HCT116 (cell line): ENCODE results near the gene PLAC9. TPM values are rescaled to one million over a fixed set of nuclear protein-coding genes. Genes with fewer than 3 reads are reported as not detected.

Source experiments
- ATAC-seq: fragments of 200-7000 bp; cut with Tn5 transposase; 2 replicates; pipeline ENCODE4 v1.9.1; 2020; ENCODE audit warnings: mild to moderate bottlenecking, moderate library complexity
- BruUV-seq: library from RNA; stranded (reverse); fragments of 400-500 nt; replicated peaks from 2 replicates; lab custom pipeline; 2021; lab: Mats Ljungman, UMichigan
- CTCF ChIA-PET: fragments of 300-600 bp; sonication (Branson Sonifier 250); formaldehyde crosslinking; loops from one replicate; lab custom pipeline; 2021; ENCODE audit warnings: antibody characterized with exemption; lab: Charles Lee
- POLR2A ChIA-PET: fragments of 300-600, 350-600 bp; sonication (Branson Sonifier 250); formaldehyde crosslinking; loops from one replicate; lab custom pipeline; 2021; ENCODE audit warnings: antibody characterized with exemption; lab: Charles Lee
- RAD21 ChIA-PET, 2 experiments: fragments of 300-600 bp; sonication (Branson Sonifier 250); formaldehyde crosslinking; loops; one replicate each; lab custom pipeline; 2023; ENCODE audit warnings: low total read pairs in 2 of 2; ENCODE audit not compliant: uncharacterized antibody in 2 of 2, unreplicated experiment in 2 of 2, low non-redundant PET in 1 of 2; lab: Charles Lee
- DNase-seq: peaks from one replicate; pipeline ENCODE4 v3.0.0-alpha.2; 2010; ENCODE audit warnings: low read depth, low spot score
- H2AFZ ChIP-seq: fragments of 200-600 bp; shearing (Covaris generic), sonication (generic); 2 replicates; pipeline ENCODE4 v1.6.1; 2017; ENCODE audit warnings: low read depth, mixed run types, mixed read lengths, antibody characterized with exemption, low read length; ENCODE audit not compliant: poor library complexity, severe bottlenecking
- H3K27ac ChIP-seq: 2 replicates; pipeline ENCODE4 v1.5.1; 2012; ENCODE audit warnings: low read depth, low read length
- H3K27me3 ChIP-seq: fragments of 200-600 bp; sonication (generic); 2 replicates; pipeline ENCODE4 v1.6.1; 2016; ENCODE audit warnings: mixed run types, low read length, mixed read lengths; ENCODE audit not compliant: insufficient read depth
- H3K36me3 ChIP-seq, 2 experiments: fragments of 200-500 bp in 1 of 2; fragments of 200-600 bp in 1 of 2; sonication (Bioruptor generic) in 1 of 2; sonication (generic) in 1 of 2; 2 replicates each; pipeline versions ENCODE4 v1.5.1 to v1.6.1; 2014 to 2016; ENCODE audit warnings: low read length in 2 of 2, inconsistent platforms in 1 of 2, mixed read lengths in 1 of 2, mixed run types in 1 of 2; ENCODE audit not compliant: insufficient read depth in 2 of 2, control insufficient read depth in 1 of 2
- H3K4me1 ChIP-seq, 2 experiments: fragments of 200-600 bp in 1 of 2; sonication (generic) in 1 of 2; 2 replicates each; pipeline versions ENCODE4 v1.5.1 to v1.6.1; 2012 to 2017; ENCODE audit warnings: low read length in 2 of 2, inconsistent platforms in 1 of 2, mild to moderate bottlenecking in 1 of 2, mixed read lengths in 1 of 2, mixed run types in 1 of 2, moderate library complexity in 1 of 2; ENCODE audit not compliant: insufficient read depth in 2 of 2, control insufficient read depth in 1 of 2
- H3K4me2 ChIP-seq: fragments of 200-600 bp; sonication (generic); 2 replicates; pipeline ENCODE4 v1.6.1; 2017; ENCODE audit warnings: mixed run types, low read length, mixed read lengths
- H3K4me3 ChIP-seq, 2 experiments: fragments of 200-600 bp in 1 of 2; sonication (generic) in 1 of 2; replicated peaks in 1 of 2; 2 replicates each; pipeline ENCODE4 v1.5.1; 2011 to 2016; ENCODE audit warnings: low read length in 2 of 2, control low read depth in 1 of 2, low read depth in 1 of 2, mild to moderate bottlenecking in 1 of 2, mixed read lengths in 1 of 2, mixed run types in 1 of 2
- H3K79me2 ChIP-seq: fragments of 200-600 bp; sonication (generic); 2 replicates; pipeline ENCODE4 v1.6.1; 2017; ENCODE audit warnings: mild to moderate bottlenecking, mixed run types, low read length, moderate library complexity, mixed read lengths; ENCODE audit not compliant: insufficient read depth
- H3K9ac ChIP-seq: fragments of 200-600 bp; sonication (generic); 2 replicates; pipeline ENCODE4 v1.6.1; 2016; ENCODE audit warnings: low read length, mixed read lengths
- H3K9me2 ChIP-seq: fragments of 200-600 bp; sonication (generic), shearing (Covaris generic); 2 replicates; pipeline ENCODE4 v1.6.1; 2017; ENCODE audit warnings: mixed run types, mild to moderate bottlenecking, moderate library complexity; ENCODE audit not compliant: insufficient read depth
- H3K9me3 ChIP-seq, 2 experiments: fragments of 200-500 bp in 1 of 2; fragments of 200-600 bp in 1 of 2; sonication (Bioruptor generic) in 1 of 2; sonication (generic) in 1 of 2; 2 replicates each; pipeline ENCODE4 v1.6.1; 2014 to 2017; ENCODE audit warnings: low read length in 2 of 2, mixed read lengths in 2 of 2, inconsistent platforms in 1 of 2, low read depth in 1 of 2, mild to moderate bottlenecking in 1 of 2, mixed run types in 1 of 2, moderate library complexity in 1 of 2; ENCODE audit not compliant: control insufficient read depth in 1 of 2, insufficient read depth in 1 of 2
- H4K20me1 ChIP-seq: fragments of 200-600 bp; sonication (generic), shearing (Covaris generic); 2 replicates; pipeline ENCODE4 v1.6.1; 2017; ENCODE audit warnings: mixed run types, mild to moderate bottlenecking, moderate library complexity; ENCODE audit not compliant: insufficient read depth
- ATF3 ChIP-seq: IDR thresholded peaks from 2 replicates; pipeline ENCODE4 v1.6.1; 2012
- CBX3 ChIP-seq: IDR thresholded peaks from 2 replicates; pipeline ENCODE4 v1.6.1; 2012; ENCODE audit warnings: low read depth
- CEBPB ChIP-seq: IDR thresholded peaks from 2 replicates; pipeline ENCODE4 v1.6.1; 2012; ENCODE audit warnings: low read depth
- EGR1 ChIP-seq: IDR thresholded peaks from 2 replicates; pipeline ENCODE4 v1.6.1; 2012; ENCODE audit warnings: low read depth
- ELF1 ChIP-seq: IDR thresholded peaks from 2 replicates; pipeline ENCODE4 v1.6.1; 2012; ENCODE audit warnings: low read depth, borderline replicate concordance
- EZH2 ChIP-seq: fragments of 200-600 bp; sonication (generic); IDR thresholded peaks from 2 replicates; pipeline ENCODE4 v1.6.1; 2017; ENCODE audit warnings: antibody characterized with exemption, mixed run types
- FOSL1 ChIP-seq: IDR thresholded peaks from 2 replicates; pipeline ENCODE4 v1.6.1; 2012; ENCODE audit warnings: low read depth
- JUND ChIP-seq: IDR thresholded peaks from 2 replicates; pipeline ENCODE4 v1.6.1; 2012
- MAX ChIP-seq: IDR thresholded peaks from 2 replicates; pipeline ENCODE4 v1.6.1; 2012
- POLR2A ChIP-seq: IDR thresholded peaks from 2 replicates; pipeline ENCODE4 v1.7.0; 2011; ENCODE audit warnings: borderline replicate concordance; ENCODE audit not compliant: insufficient read depth, insufficient read length; ENCODE audit errors: extremely low read depth
- POLR2AphosphoS5 ChIP-seq: IDR thresholded peaks from 2 replicates; pipeline ENCODE4 v1.6.1; 2011; ENCODE audit warnings: mild to moderate bottlenecking, low read depth, low read length, moderate library complexity
- RAD21 ChIP-seq: IDR thresholded peaks from 2 replicates; pipeline ENCODE4 v1.6.1; 2012; ENCODE audit warnings: low read depth, mild to moderate bottlenecking
- REST ChIP-seq: IDR thresholded peaks from 2 replicates; pipeline ENCODE4 v1.6.1; 2012; ENCODE audit warnings: low read depth
- SIN3A ChIP-seq: IDR thresholded peaks from 2 replicates; pipeline ENCODE4 v1.6.1; 2012; ENCODE audit warnings: low read depth
- SP1 ChIP-seq: IDR thresholded peaks from 2 replicates; pipeline ENCODE4 v1.6.1; 2012; ENCODE audit warnings: low read depth
- SRF ChIP-seq: IDR thresholded peaks from 2 replicates; pipeline ENCODE4 v1.6.1; 2012; ENCODE audit warnings: low read depth
- TCF7L2 ChIP-seq: IDR thresholded peaks from 2 replicates; pipeline ENCODE4 v1.7.0; 2011; ENCODE audit warnings: borderline replicate concordance, inconsistent platforms; ENCODE audit not compliant: insufficient read depth, insufficient read length; ENCODE audit errors: extremely low read depth
- YY1 ChIP-seq: IDR thresholded peaks from 2 replicates; pipeline ENCODE4 v1.6.1; 2011; ENCODE audit warnings: low read length, low read depth, moderate library complexity, mild to moderate bottlenecking; ENCODE audit not compliant: insufficient replicate concordance; ENCODE audit errors: extremely low read depth
- ZFX ChIP-seq: fragments of 450-650 bp; IDR thresholded peaks from 2 replicates; pipeline ENCODE4 v1.6.1; 2017
- ZNF274 ChIP-seq: fragments of 200-500 bp; sonication (Bioruptor generic); IDR thresholded peaks from 2 replicates; pipeline ENCODE4 v1.6.1; 2014; ENCODE audit warnings: mild to moderate bottlenecking, low read depth, low read length, inconsistent platforms
- intact Hi-C: fragments of 100-400 bp; cut with micrococcal nuclease; formaldehyde crosslinking; loops from 2 replicates; pipeline ENCODE4 v1.10.0; 2022
- total RNA-seq: library from RNA; stranded (reverse); gene quantifications from one replicate; pipeline ENCODE4 v1.2.1, GENCODE V29; 2021; ENCODE audit not compliant: unreplicated experiment

PLAC9 gene
- total RNA-seq, 1 experiment from 2014 or later = not detected

GRCh38 chr10:80176526-80176925 is 44.0 kb downstream of the PLAC9 start:
- no peak overlapping the region for H3K4me2 ChIP-seq
- ATAC-seq = no peak
- no peak for DNase-seq
- ChIA-PET POLR2A (interaction anchor here (1.0 to 1.6 kb wide), 3 partner anchors 18 to 29 kb away, joined by 3 read pairs; partner anchors contain the start of gene ANXA11), CTCF (interaction anchor here (1.1 kb wide), 1 partner anchor 46 kb away, joined by 3 read pairs; no protein-coding TSS in a partner anchor), RAD21 (no interaction called here)
- BruUV-seq = no TSS peak
- H2AFZ ChIP-seq = no peak overlapping the region
- H3K9ac ChIP-seq = no peak overlapping the region
- H3K27ac ChIP-seq = no peak overlapping the region
- H3K4me3 ChIP-seq = no peak overlapping the region
- no peaks in the 10 kb centered on the region for H3K27me3 ChIP-seq
- H3K9me2 ChIP-seq = no peaks in the 10 kb centered on the region
- H3K9me3 ChIP-seq = no peaks in the 10 kb centered on the region
- H3K4me1 ChIP-seq = no peaks in the 10 kb centered on the region; a peak in 1 of 4 replicates
- H3K36me3 ChIP-seq = peaks cover 2 to 28% of the 10 kb centered on the region in 2 experiments; a peak in 1 of 4 replicates
- H3K79me2 ChIP-seq = peaks cover 98% of the 10 kb centered on the region
- intact Hi-C loops = no loop called here
- no peak for TF ChIP-seq RAD21
- TF ChIP-seq ZNF274 = no peak
- TF ChIP-seq ELF1 = no peak
- no peak for TF ChIP-seq FOSL1
- TF ChIP-seq REST = no peak
- TF ChIP-seq EZH2 = no peak
- TF ChIP-seq JUND = no peak
- no peak for TF ChIP-seq YY1
- TF ChIP-seq CBX3 = no peak
- no peak for TF ChIP-seq TCF7L2
- TF ChIP-seq ATF3 = no peak
- no peak for TF ChIP-seq CEBPB
- TF ChIP-seq SRF = no peak
- no peak for TF ChIP-seq SIN3A
- no peak for TF ChIP-seq POLR2AphosphoS5
- TF ChIP-seq EGR1 = no peak
- no peak for TF ChIP-seq MAX
- no peak for TF ChIP-seq SP1
- TF ChIP-seq ZFX = no peak
- no peak for TF ChIP-seq POLR2A
- H4K20me1 ChIP-seq = peaks cover 7% of the 10 kb centered on the region; the same call in 1 of the 2 replicates
